Measurements from ENCODE around the gene LRRC7.

The LRRC7 gene

GRCh38 chr1:69567652-69568420 is at the start of gene LRRC7:
TSS of gene LRRC7 (plus strand) at chr1:69567922. CDS start at chr1:69568640, 718 bp downstream.
- peak; percentile 65 for DNase-seq

DNA sequence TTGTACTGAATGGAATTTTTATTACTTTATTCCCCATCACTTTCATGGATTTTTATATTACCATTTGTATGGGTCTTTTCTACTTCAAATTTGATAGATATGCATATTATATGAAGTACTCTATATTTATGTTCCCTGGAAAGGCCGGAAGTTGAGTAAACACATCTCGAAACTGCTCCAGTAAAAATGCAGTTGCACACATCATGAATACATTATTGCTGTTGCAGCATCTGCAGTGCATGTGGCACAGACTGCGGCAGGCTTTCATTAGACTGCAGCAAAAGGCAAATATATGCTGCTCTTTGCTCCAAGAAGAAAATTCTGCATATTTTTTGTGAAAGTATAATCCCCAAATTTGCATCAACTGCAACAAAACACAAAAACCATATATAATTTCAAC is 48.7 kb upstream of the LRRC7 start:
- no peak for DNase-seq

DNA sequence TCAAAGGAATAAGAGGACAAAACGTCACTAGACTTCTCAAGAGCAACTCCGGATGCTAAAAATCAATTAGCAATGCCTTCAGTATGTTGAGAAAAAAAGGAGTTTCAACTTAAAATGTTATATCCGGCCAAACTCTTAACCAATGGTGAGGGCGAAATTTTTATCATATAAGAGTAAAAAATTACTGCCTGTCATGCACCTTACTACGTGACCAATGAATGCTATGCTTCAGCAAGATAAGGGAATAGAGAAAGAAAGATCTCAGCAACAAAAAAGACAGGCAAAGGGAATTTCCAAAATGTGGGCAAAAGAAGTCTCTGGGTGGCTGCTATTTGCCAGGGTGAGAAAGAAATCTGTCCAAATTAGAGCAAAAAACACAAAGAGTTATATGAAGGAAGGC is 47.4 kb upstream of the LRRC7 start:
- no peak for DNase-seq

- no peak for DNase-seq
Measured at GRCh38 chr1:69523032-69523431, 44.7 kb upstream of the LRRC7 start.

DNA sequence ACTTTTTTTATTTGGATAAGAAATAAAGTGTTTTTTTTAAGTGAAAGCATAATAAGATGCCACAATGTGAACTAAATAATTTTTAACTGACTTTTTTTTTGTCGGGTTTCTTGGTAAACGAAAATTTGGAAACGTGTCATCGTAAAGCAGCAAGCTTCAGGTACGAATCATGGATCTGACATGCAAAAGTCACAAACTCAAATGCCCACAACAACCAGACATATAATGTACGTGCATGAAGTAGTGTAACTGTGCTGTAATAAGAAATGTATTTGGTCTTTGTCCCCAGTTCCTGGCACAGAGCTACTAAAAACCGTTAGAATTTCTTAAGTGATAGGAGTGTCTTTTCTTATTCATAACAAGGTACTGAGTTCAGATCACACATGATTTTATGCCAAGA is 44.3 kb upstream of the LRRC7 start:
- no peak for DNase-seq

DNA sequence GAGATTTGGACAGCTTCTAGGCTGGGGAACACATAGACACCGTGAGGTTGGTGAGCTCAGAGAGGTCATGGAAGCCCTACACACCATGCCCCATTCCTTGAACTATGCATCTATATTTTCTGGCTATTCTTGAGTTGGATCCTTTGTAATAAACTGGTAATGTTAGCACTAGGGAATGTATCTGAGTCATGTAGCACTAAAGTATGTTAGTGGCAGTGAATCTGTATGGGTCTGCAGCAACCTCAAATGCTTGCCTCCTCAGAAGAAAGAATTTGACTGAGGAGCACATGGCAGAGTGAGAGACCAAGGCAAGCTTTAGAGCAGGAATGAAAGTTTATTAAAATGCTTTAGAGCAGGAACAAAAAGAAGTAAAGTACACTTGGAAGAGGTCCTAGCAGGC is 43.7 kb upstream of the LRRC7 start:
- no peak for DNase-seq

DNA sequence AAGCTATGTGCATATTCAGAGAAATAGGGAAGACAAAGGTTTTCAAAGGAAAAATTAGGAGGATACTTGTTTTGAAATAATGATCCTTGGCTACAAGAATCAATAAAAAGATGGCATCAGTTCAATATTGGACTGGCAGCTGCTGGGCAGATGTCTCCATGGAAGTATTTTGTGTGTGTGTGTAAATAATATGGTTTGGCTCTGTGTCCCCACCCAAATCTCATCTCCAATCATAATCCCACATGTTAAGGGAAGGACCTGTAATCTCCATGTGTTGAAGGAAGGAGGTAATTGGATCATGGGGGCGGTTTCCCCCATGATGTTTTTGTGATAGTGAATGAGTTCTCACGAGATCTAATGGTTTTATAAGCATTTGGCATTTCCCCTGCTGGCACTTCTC is 40.4 kb upstream of the LRRC7 start:
- DNase-seq: no peak

GRCh38 chr1:69528376-69528775 is 39.3 kb upstream of the LRRC7 start:
- DNase-seq: no peak

DNA sequence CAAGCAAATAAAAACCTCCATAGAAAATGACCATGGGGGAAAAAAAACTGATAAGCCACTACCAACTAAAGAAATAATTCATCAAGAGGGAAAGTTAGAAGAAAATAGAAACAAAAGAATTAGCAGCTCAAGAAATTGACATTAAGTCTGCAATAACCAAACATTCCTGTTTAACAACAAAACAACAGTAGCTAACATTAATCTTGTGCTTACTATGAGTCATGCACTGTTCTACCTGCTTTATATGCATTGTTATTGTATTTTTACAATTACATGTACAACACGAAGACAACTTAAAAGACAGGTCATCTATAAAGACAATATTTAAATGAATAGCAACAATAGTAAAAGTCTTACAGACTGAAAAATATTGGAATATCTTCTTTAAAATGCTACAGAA is 34.4 kb upstream of the LRRC7 start:
- DNase-seq: no peak

DNA sequence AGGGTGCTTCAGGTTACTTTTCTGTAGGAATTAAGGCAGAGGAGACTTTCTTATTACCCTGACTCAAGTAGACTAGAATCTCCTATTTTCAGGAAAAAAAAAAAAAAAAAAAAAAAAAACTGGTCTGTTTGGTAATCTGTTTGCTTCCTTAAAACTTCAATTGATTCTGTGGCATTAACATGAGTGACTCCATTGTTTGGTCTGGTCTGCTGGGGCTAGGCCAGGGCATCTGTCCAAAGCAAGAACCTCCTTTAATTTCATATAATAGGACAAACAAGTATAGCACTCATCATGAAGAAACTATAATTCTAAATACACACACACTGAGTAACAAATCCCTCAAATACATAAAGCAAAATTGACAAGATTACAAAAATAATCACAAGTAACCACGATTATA is 32.9 kb upstream of the LRRC7 start:
- DNase-seq: no peak

DNA sequence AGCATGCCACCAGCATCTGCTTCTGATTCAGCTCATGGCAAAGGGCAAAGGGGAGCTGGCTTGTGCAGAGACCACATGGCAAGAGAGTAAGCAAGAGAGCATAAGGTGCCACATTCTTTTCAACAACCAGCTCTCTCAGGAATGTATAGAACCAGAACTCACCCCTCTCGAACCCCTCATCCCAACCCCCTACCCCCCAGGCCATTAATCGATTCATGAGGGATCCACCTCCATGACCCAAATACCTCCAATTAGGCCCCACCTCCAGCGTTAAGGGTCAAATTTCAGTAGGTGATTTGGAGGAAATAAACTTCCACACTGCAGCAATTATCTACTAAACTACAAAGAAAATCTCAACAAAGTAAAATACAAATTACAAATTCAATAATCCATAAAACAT is 32.2 kb upstream of the LRRC7 start:
- DNase-seq: no peak

GRCh38 chr1:69540052-69540451 is 27.7 kb upstream of the LRRC7 start:
- no peak for DNase-seq

GRCh38 chr1:69551476-69552324 is 16.0 kb upstream of the LRRC7 start:
- no peak for DNase-seq

DNA sequence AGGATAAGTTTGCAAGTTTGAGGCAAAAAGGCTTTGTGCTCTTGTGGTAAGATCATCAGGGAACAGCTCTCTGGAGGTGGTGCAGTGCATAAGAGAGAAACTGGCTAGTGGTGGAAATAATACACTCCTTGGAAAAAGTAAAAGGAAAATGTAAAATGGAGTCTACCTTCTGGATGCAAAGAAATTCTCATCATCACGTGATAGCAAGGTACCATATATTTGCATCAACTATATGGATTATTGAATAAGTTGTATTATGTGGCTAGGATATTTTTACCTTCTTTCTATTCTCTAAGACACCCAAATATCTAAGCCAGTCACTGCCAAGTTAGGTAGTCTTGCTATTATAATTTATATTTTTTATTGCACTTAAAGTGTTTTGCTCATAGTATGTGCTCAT is 14.0 kb upstream of the LRRC7 start:
- DNase-seq: no peak

- peak; percentile 43 for DNase-seq
Measured at GRCh38 chr1:69568421-69569174, 876 bp downstream of the LRRC7 start.

DNA sequence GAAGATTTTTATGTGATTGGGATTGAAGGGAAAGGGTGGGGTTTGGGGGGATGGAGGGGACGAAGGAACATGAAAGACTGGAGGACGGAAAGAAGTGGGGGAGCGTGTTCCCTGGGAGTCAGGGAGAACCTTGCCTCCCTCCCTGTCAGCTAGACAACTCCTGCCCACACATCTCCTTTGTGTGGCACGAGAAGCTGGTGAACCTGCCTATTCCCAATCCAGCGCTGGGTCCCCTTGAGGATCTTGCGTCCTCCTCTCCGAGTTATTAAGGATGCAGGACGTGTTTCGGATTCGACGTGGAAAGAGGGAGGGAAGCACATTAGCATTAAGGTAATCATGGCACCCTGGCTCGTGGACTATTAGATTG is 1.4 kb downstream of the LRRC7 start:
- DNase-seq: no peak

DNA sequence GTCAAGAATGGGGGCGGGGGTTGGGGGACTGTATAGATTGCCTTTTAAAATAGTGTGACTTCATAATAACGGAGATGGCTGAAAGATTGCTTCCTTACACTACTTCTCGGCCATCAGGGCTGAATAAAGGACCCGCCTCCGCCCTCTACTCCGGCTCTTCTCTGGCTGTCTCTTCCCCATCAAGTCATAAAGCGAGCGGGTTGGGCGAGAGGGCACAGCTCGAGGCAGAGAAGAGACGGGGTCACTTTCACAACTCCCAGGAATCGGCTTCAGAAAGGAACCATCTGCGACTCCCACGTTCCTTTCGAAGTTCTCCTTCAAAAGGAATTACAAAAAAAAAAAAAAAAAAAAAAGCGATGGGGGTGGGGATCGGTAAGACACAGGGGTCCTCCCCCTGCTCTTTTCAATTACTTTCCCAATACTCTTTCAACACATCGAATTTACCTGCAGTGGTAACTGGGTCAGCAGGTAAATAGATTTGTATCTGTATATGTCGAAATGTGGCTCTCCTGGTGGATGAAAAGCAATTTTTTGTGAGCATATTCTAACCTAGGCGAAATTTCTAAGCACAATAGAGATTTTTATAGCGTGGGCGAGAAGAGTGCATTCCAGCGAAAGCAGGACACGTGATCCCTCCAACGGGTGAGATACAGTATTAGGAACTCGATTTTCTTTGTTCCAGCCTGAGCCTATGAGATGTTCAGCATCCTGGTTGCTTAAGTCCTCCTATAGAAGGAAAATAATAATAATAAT is 2.0 kb downstream of the LRRC7 start:
- peak; percentile 42 for DNase-seq

GRCh38 chr1:69570356-69570755 is 2.6 kb downstream of the LRRC7 start:
- peak; percentile 32 for DNase-seq

GRCh38 chr1:69572921-69573320 is 5.2 kb downstream of the LRRC7 start:
- DNase-seq: no peak

DNA sequence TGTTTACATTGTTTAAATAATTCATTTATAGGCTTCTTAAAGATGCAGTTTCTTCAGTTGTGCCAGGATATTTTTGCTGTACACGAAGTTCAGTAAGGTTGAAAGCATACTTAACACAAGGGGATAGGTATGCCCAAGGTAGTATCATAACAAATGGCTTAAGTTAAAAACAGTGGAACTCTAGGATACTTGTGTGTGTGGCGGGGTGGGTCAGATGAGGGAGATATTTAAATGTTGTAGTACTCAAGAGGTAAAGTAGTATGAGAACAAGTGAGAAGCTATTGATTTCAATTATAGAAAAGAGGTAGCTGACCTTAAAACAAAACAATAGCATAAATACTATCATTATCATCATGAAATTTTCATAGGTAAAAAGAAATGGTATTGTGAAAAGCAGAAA is 6.2 kb downstream of the LRRC7 start:
- DNase-seq: no peak

GRCh38 chr1:69585666-69586065 is 17.9 kb downstream of the LRRC7 start:
- DNase-seq: no peak

- DNase-seq: no peak
Measured at GRCh38 chr1:69587391-69587790, 19.7 kb downstream of the LRRC7 start.

GRCh38 chr1:69589799-69590198 is 22.1 kb downstream of the LRRC7 start:
- no peak for DNase-seq
